ENCODE results near the gene SLC4A1AP. TPM values are rescaled to one million over a fixed set of nuclear protein-coding genes. Genes with fewer than 3 reads are reported as not detected.
A peak's percentile ranks its signal among the peaks of the same experiment; 100 is the strongest.

SLC4A1AP gene
- total and polyA plus RNA-seq, 5 donors, result 19.4 to 21.8 (median 20.6) TPM

- no peak overlapping the region for H3K4me3 ChIP-seq (ENCODE audit: low read length)
- no peaks in the 10 kb centered on the region for H3K9me3 ChIP-seq (ENCODE audit: control insufficient read depth, low read length)
- peaks cover 2% of the 10 kb centered on the region for H3K4me1 ChIP-seq (ENCODE audit: control insufficient read depth, insufficient read depth, low read length)
- no peak overlapping the region for H3K27ac ChIP-seq (ENCODE audit: low read length)
- ATAC-seq (no peak), DNase-seq (no peak)
- 89% methylated on average over 5 of the region's 5 CpGs for WGBS
- intact Hi-C loops (cut with DNase I), result loop anchor here in 1 of 4 donors (10.0 kb wide), 1 partner anchor 103 kb away; no protein-coding TSS in a partner anchor
- no peaks in the 10 kb centered on the region for H3K27me3 ChIP-seq (ENCODE audit: control insufficient read depth, insufficient read depth)
Measured at GRCh38 chr2:27711804-27712203, 48.1 kb downstream of the SLC4A1AP start.

- no peak overlapping the region for H3K4me3 ChIP-seq (ENCODE audit: low read length)
- no peaks in the 10 kb centered on the region for H3K9me3 ChIP-seq (ENCODE audit: control insufficient read depth, low read length)
- 75% methylated on average over 1 of the region's 1 CpG for WGBS
- peaks cover 2% of the 10 kb centered on the region for H3K4me1 ChIP-seq (ENCODE audit: control insufficient read depth, insufficient read depth, low read length)
- H3K27ac ChIP-seq (ENCODE audit: low read length), result peak overlapping the region; percentile 10
- DNase-seq (no peak), ATAC-seq (no peak)
- H3K27me3 ChIP-seq (ENCODE audit: control insufficient read depth, insufficient read depth), result no peaks in the 10 kb centered on the region
- intact Hi-C loops (cut with DNase I), result loop anchor here in 1 of 4 donors (10.0 kb wide), 1 partner anchor 102 kb away; no protein-coding TSS in a partner anchor
Measured at GRCh38 chr2:27712522-27712921, 48.8 kb downstream of the SLC4A1AP start.

- DNase-seq (no peak), ATAC-seq (no peak)
- no peak overlapping the region for H3K4me3 ChIP-seq (ENCODE audit: low read length)
- no peaks in the 10 kb centered on the region for H3K9me3 ChIP-seq (ENCODE audit: control insufficient read depth, low read length)
- intact Hi-C loops (cut with DNase I), result loop anchor here in 1 of 4 donors (10.0 kb wide), 1 partner anchor 102 kb away; no protein-coding TSS in a partner anchor
- peaks cover 2% of the 10 kb centered on the region for H3K4me1 ChIP-seq (ENCODE audit: control insufficient read depth, insufficient read depth, low read length)
- 95% methylated on average over 5 of the region's 5 CpGs for WGBS
- H3K27ac ChIP-seq (ENCODE audit: low read length), result no peak overlapping the region
- H3K27me3 ChIP-seq (ENCODE audit: control insufficient read depth, insufficient read depth), result no peaks in the 10 kb centered on the region
Measured at GRCh38 chr2:27713201-27713600, 49.5 kb downstream of the SLC4A1AP start.

GRCh38 chr2:27714053-27714452, 50.4 kb downstream of the SLC4A1AP start:
- intact Hi-C loops (cut with DNase I), result loop anchor here in 1 of 4 donors (10.0 kb wide), 1 partner anchor 101 kb away; no protein-coding TSS in a partner anchor
- no peak for DNase-seq
- Histone ChIP-seq H3K27me3 (ENCODE audit: control insufficient read depth, insufficient read depth) (no peaks in the 10 kb centered on the region), H3K27ac (ENCODE audit: low read length) (peak overlapping the region; percentile 93), H3K4me3 (ENCODE audit: low read length) (no peak overlapping the region), H3K4me1 (ENCODE audit: control insufficient read depth, insufficient read depth, low read length) (peaks cover 2% of the 10 kb centered on the region), H3K9me3 (ENCODE audit: control insufficient read depth, low read length) (no peaks in the 10 kb centered on the region)
- WGBS, result 91% methylated on average over 8 of the region's 8 CpGs
- ATAC-seq, result no peak

- intact Hi-C loops (cut with DNase I), result loop anchor here in 1 of 4 donors (10.0 kb wide), 1 partner anchor 100 kb away; no protein-coding TSS in a partner anchor
- H3K4me3 ChIP-seq (ENCODE audit: low read length), result peak overlapping the region; percentile 23
- H3K27me3 ChIP-seq (ENCODE audit: control insufficient read depth, insufficient read depth), result no peaks in the 10 kb centered on the region
- H3K9me3 ChIP-seq (ENCODE audit: control insufficient read depth, low read length), result no peaks in the 10 kb centered on the region
- ATAC-seq, result no peak
- H3K4me1 ChIP-seq (ENCODE audit: control insufficient read depth, insufficient read depth, low read length), result peaks cover 2% of the 10 kb centered on the region
- peak overlapping the region; percentile 93 for H3K27ac ChIP-seq (ENCODE audit: low read length)
- 52% methylated on average over 19 of the region's 19 CpGs for WGBS
- DNase-seq, result no peak
Measured at GRCh38 chr2:27714851-27715291, 51.2 kb downstream of the SLC4A1AP start.

GRCh38 chr2:27715318-27716210, 51.9 kb downstream of the SLC4A1AP start:
- Histone ChIP-seq H3K27ac (ENCODE audit: low read length) (peak overlapping the region; percentile 93), H3K4me1 (ENCODE audit: control insufficient read depth, insufficient read depth, low read length) (peaks cover 2% of the 10 kb centered on the region), H3K9me3 (ENCODE audit: control insufficient read depth, low read length) (no peaks in the 10 kb centered on the region), H3K27me3 (ENCODE audit: control insufficient read depth, insufficient read depth) (no peaks in the 10 kb centered on the region), H3K4me3 (ENCODE audit: low read length) (peak overlapping the region; percentile 23)
- 4% methylated on average over 50 of the region's 51 CpGs for WGBS
- DNase-seq (peak; percentile 75 to 91 (median 89)), ATAC-seq (peak; percentile 87 to 88)
- intact Hi-C loops (cut with DNase I), result loop anchor here in 1 of 4 donors (10.0 kb wide), 1 partner anchor 99 kb away; no protein-coding TSS in a partner anchor

- WGBS, result 45% methylated on average over 25 of the region's 25 CpGs
- ATAC-seq (peak; percentile 4 to 25), DNase-seq (peak in 1 of 3 donors; percentile 62)
- no peaks in the 10 kb centered on the region for H3K9me3 ChIP-seq (ENCODE audit: control insufficient read depth, low read length)
- H3K4me1 ChIP-seq (ENCODE audit: control insufficient read depth, insufficient read depth, low read length), result peaks cover 3% of the 10 kb centered on the region
- intact Hi-C loops (cut with DNase I), result loop anchor here in 1 of 4 donors (10.0 kb wide), 1 partner anchor 98 kb away; no protein-coding TSS in a partner anchor
- peak overlapping the region; percentile 23 for H3K4me3 ChIP-seq (ENCODE audit: low read length)
- H3K27ac ChIP-seq (ENCODE audit: low read length), result peak overlapping the region; percentile 66
- H3K27me3 ChIP-seq (ENCODE audit: control insufficient read depth, insufficient read depth), result no peaks in the 10 kb centered on the region
Measured at GRCh38 chr2:27716301-27717069, 52.8 kb downstream of the SLC4A1AP start.

- H3K4me1 ChIP-seq (ENCODE audit: control insufficient read depth, insufficient read depth, low read length), result peaks cover 5% of the 10 kb centered on the region
- DNase-seq (peak in 2 of 3 donors; percentile 53 to 65), ATAC-seq (peak; percentile 44 to 55)
- intact Hi-C loops (cut with DNase I), result loop anchor here in 1 of 4 donors (10.0 kb wide), 1 partner anchor 98 kb away; no protein-coding TSS in a partner anchor
- WGBS, result 43% methylated on average over 9 of the region's 9 CpGs
- H3K27ac ChIP-seq (ENCODE audit: low read length), result peak overlapping the region; percentile 66
- peak overlapping the region; percentile 23 for H3K4me3 ChIP-seq (ENCODE audit: low read length)
- no peaks in the 10 kb centered on the region for H3K9me3 ChIP-seq (ENCODE audit: control insufficient read depth, low read length)
- no peaks in the 10 kb centered on the region for H3K27me3 ChIP-seq (ENCODE audit: control insufficient read depth, insufficient read depth)
Measured at GRCh38 chr2:27717070-27717795, 53.5 kb downstream of the SLC4A1AP start.

- H3K4me3 ChIP-seq (ENCODE audit: low read length), result no peak overlapping the region
- DNase-seq (peak in 1 of 3 donors; percentile 61), ATAC-seq (peak in 1 of 2 donors; percentile 66)
- intact Hi-C loops (cut with DNase I), result no loop called here
- no peaks in the 10 kb centered on the region for H3K27me3 ChIP-seq (ENCODE audit: control insufficient read depth, insufficient read depth)
- no peaks in the 10 kb centered on the region for H3K9me3 ChIP-seq (ENCODE audit: control insufficient read depth, low read length)
- WGBS, result 40% methylated on average over 7 of the region's 7 CpGs
- H3K4me1 ChIP-seq (ENCODE audit: control insufficient read depth, insufficient read depth, low read length), result peaks cover 5% of the 10 kb centered on the region
- H3K27ac ChIP-seq (ENCODE audit: low read length), result no peak overlapping the region
Measured at GRCh38 chr2:27720004-27720551, 56.4 kb downstream of the SLC4A1AP start.

- ATAC-seq (peak in 1 of 2 donors; percentile 45), DNase-seq (peak in 1 of 3 donors; percentile 41)
Measured at GRCh38 chr2:27721335-27721734, 57.6 kb downstream of the SLC4A1AP start.

More at GRCh38 chr2:27721335-27721734, 57.6 kb downstream of the SLC4A1AP start:
- 66% methylated on average over 8 of the region's 8 CpGs for WGBS
- intact Hi-C loops (cut with DNase I), result no loop called here
- no peak overlapping the region for H3K4me3 ChIP-seq (ENCODE audit: low read length)
- peaks cover 5% of the 10 kb centered on the region for H3K4me1 ChIP-seq (ENCODE audit: control insufficient read depth, insufficient read depth, low read length)
- H3K9me3 ChIP-seq (ENCODE audit: control insufficient read depth, low read length), result no peaks in the 10 kb centered on the region
- H3K27me3 ChIP-seq (ENCODE audit: control insufficient read depth, insufficient read depth), result no peaks in the 10 kb centered on the region
- H3K27ac ChIP-seq (ENCODE audit: low read length), result peak overlapping the region; percentile 72

All from right cardiac atrium (tissue), 5 donors.